CD4-positive, alpha-beta T cell treated with Interleukin-4 for 1 hour (primary cell): ENCODE data around the gene DMGDH.

Experiments
- DNase-seq, 2 donors: peaks; one replicate each; pipeline ENCODE4 v3.0.0-alpha.2; 2020 to 2022

Gene DMGDH

GRCh38 chr5:78972654-78973428 is 96.6 kb downstream of the DMGDH start:
- DNase-seq, result no peak

DNA sequence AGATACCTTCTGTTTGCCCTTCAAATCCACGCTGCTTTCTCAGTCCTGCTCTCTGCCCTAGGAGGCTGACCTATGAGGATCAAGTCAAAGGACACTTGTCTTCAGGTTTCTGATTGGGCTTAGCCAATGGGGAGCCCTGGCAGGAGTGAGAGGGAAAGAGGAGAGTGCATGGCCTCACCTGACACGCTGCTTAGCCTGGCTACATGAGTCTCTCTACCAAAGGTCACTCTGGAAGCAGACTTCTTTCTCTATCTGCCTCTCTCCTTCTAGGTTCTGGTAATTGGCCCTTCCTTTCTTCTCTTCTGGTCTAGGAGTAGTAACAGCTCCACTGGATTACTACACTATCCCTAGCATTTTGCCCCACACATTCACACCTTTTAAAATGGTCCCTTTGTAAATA is 97.5 kb downstream of the DMGDH start:
- no peak for DNase-seq

GRCh38 chr5:78968781-78969180 is 100.7 kb downstream of the DMGDH start:
- DNase-seq, result no peak

DNA sequence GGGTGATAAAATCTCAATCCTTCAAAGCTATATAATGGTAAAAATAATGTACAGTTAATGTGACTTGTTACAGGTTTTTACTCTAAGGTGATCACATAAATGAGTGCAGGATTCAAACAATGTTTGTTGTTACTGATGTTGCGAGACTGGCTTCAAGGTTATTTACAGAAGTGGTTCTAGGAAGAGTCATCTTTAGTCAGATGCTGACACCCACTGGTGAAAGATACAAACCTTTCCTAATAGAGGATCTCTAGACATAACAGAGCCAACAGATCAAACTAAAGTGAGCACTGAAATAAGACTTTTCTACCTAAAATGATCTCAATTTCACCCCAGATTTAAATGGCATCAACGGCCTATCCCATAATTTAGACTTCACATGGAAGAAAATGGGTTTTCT is 104.6 kb downstream of the DMGDH start:
- DNase-seq, result peak in 1 of 2 donors; percentile 6

DNA sequence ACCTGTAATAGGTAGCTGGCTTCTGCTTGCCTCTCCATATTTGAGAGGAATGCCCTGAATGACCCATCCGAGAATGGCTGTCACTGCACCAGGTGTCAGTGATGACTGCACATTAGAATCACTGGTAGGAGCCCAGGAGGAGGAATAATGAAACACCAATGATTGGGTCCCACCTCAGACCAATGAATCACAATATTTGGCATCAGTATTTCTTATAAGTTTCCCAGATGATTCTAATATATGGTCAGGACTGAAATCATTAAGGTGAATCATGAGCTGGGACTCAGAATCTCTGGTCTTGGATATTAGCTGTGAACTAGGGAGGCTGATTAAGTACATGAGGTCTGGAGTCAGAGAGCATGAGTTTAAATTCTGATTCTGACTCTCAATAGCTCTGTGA is 107.7 kb downstream of the DMGDH start:
- no peak for DNase-seq

- DNase-seq, result no peak
Measured at GRCh38 chr5:78959767-78960166, 109.7 kb downstream of the DMGDH start.

GRCh38 chr5:78958672-78959445 is 110.6 kb downstream of the DMGDH start:
- no peak for DNase-seq

- no peak for DNase-seq
Measured at GRCh38 chr5:78956901-78957300, 112.6 kb downstream of the DMGDH start.

DNA sequence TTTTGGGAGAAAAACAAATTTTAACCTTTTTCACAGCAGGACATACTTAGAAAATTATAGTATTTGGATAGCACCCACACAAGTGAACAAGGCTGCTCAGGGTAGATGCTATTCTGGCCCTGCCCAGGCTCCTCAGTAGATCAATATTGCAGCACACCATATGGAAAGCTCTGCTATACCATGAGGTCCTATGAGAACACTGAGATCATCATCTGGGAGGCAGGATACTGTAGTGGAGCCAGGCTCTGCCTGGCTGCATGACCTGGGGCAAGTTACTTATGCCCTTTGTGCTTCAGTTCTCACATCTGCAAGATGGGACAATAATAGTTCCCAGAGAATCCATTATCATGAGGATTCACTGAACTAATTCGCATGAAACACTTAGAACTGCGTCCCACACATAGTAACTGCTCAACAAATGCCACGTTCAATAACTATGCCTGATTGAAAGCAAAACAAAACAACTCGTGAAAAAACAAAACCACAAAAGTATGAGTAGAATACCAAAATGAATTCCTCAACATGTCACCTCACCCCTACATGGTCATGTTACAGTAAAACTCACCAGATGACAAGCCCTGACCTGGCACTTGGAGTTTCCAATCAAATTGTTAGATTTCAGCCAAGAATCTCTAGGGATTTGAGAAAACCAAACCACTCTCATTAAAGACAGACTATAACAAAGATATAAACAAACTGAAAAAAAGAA is 116.2 kb downstream of the DMGDH start:
- DNase-seq, result no peak
